Uterus (tissue), 4 donors: Measurements from ENCODE around the gene GNB2. TPM values are rescaled to one million over a fixed set of nuclear protein-coding genes. Genes with fewer than 3 reads are reported as not detected.
A peak's percentile ranks its signal among the peaks of the same experiment; 100 is the strongest.
"Not testable (repeated sequence)": the region's sequence is repeated elsewhere in the genome, so short reads cannot be mapped to it uniquely, and the experiment has no call there.

ENCODE experiments used
- DNase-seq, 2 donors: peaks; one replicate each; pipeline ENCODE4 v3.0.0-alpha.2; 2019 to 2020
- H3K27ac ChIP-seq, 2 donors: fragments of 200-600 bp; sonication (generic); 1 replicate in 1 of 2; 2 replicates in 1 of 2; pipeline ENCODE4 v1.5.1; 2016 to 2018
- H3K27me3 ChIP-seq, 2 donors: fragments of 200-600 bp; sonication (generic); one replicate each; pipeline ENCODE4 v1.5.1; 2018 to 2019; ENCODE audit warnings: control low read depth in 1 of 2
- H3K36me3 ChIP-seq, 2 donors: fragments of 200-600 bp; sonication (generic); one replicate each; pipeline ENCODE4 v1.5.1; 2019; ENCODE audit warnings: control low read depth in 1 of 2
- H3K4me1 ChIP-seq, 2 donors: fragments of 200-600 bp; sonication (generic); one replicate each; pipeline ENCODE4 v1.5.1; 2018 to 2019; ENCODE audit warnings: control low read depth in 1 of 2
- H3K4me3 ChIP-seq, 2 donors: fragments of 200-600 bp; sonication (generic); 1 replicate in 1 of 2; 2 replicates in 1 of 2; pipeline ENCODE4 v1.5.1; 2018 to 2019; ENCODE audit warnings: mild to moderate bottlenecking in 1 of 2
- H3K9me3 ChIP-seq, 2 donors: fragments of 200-600 bp; sonication (generic); one replicate each; pipeline ENCODE4 v1.5.1; 2019; ENCODE audit warnings: control low read depth in 1 of 2
- CTCF ChIP-seq, 4 experiments: fragments of 200-600 bp in 2 of 4; fragments of 450-650 bp in 2 of 4; sonication (generic) in 2 of 4; IDR thresholded peaks; one replicate each; pipeline ENCODE4 v1.5.1; 2016 to 2019; ENCODE audit warnings: antibody characterized with exemption in 4 of 4, mild to moderate bottlenecking in 2 of 4, moderate library complexity in 1 of 4
- POLR2A ChIP-seq, 2 donors: fragments of 450-650 bp; IDR thresholded peaks; one replicate each; pipeline ENCODE4 v1.6.1; 2016; ENCODE audit warnings: antibody characterized with exemption in 2 of 2, mild to moderate bottlenecking in 1 of 2, moderate library complexity in 1 of 2
- intact Hi-C: fragments of 100-400 bp; cut with DNase I; formaldehyde crosslinking; loops from one replicate; pipeline ENCODE4 v1.15.1; 2023; ENCODE audit warnings: low total_unique reads
- total RNA-seq, 4 donors: library from RNA; depleted of rRNA in 3 of 4; stranded (reverse); fragments of >200 nt in 3 of 4; gene quantifications; one replicate each; pipeline versions ENCODE4 v1.1.0 to v1.2.4, GENCODE V29; 2014 to 2023
- donor health status: DM: yes; HTN: yes; CAD: no.

GNB2 gene
- total RNA-seq, 4 donors from 2014 or later: 72.0 to 245 (median 94.3) TPM

GRCh38 chr7:100694098-100694745, 20.7 kb downstream of the GNB2 start, which contains the start of gene GIGYF1:
TSS of gene GIGYF1 (minus strand) at chr7:100694250. CDS start at chr7:100688238, 6,012 bp downstream.
- H3K27ac ChIP-seq: peak within 1 kb of the TSS; percentile 87 to 90
- DNase-seq: peak; percentile 72 to 75
- no peaks in the 10 kb centered on the region for H3K9me3 ChIP-seq
- peak within 1 kb of the TSS; percentile 50 to 98 for H3K4me3 ChIP-seq
- H3K4me1 ChIP-seq: peaks cover 4 to 16% of the 10 kb centered on the region in 2 donors
- no peak for TF ChIP-seq POLR2A (IDR thresholded peaks at IDR 0.05)
- no peak for TF ChIP-seq CTCF (IDR thresholded peaks at IDR 0.05)
- intact Hi-C loops: no loop called here
- H3K27me3 ChIP-seq: no peaks in the 10 kb centered on the region
- no peaks in the 10 kb centered on the region for H3K36me3 ChIP-seq

DNA sequence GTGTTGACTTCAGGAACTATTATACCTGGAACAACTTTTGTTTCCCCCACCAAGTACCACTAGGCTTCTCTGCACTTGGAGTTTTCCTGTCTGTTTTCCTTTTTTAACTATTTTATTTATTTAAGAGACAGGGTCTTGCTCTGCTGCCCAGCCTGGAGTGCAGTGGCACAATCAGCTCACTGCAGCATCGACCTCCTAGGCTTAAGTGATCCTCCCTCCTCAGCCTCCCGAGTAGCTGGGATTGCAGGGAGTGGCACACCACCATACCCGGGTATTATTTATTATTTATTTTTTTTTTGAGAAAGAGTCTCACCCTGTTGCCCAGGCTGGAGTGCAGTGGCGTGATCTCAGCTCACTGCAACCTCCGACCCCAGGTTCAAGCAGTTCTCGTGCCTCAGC, 22.6 kb downstream of the GNB2 start:
- H3K27ac ChIP-seq: no peak overlapping the region

DNA sequence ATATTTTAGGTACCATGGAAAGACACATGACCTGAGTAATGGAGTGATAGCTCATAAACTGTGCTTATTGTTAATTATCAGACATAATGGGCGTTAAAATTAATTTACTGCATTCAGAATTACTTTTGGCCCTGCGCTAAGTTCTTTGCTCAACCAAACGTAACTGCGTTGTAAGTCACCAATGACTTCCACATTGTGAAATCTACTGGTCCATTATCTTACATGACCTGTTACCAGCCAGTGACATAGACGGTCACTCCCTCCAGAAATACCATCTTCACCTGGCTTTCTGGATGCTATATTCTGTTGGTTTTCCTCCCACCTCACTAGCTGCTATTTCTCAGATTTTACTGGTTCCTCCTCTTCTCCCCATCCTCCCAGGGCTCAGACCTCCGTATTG, 25.5 kb downstream of the GNB2 start:
- Histone ChIP-seq H3K4me1 (no peaks in the 10 kb centered on the region), H3K4me3 (no peak overlapping the region), H3K27ac (no peak overlapping the region), H3K9me3 (no peaks in the 10 kb centered on the region), H3K36me3 (no peaks in the 10 kb centered on the region), H3K27me3 (no peaks in the 10 kb centered on the region)
- no peak for TF ChIP-seq POLR2A (IDR thresholded peaks at IDR 0.05)
- TF ChIP-seq CTCF (IDR thresholded peaks at IDR 0.05): no peak
- intact Hi-C loops: no loop called here
- no peak for DNase-seq

More for the DNA sequence above, 22.6 kb downstream of the GNB2 start:
- Histone ChIP-seq H3K27me3 (no peaks in the 10 kb centered on the region), H3K4me3 (no peak overlapping the region), H3K9me3 (no peaks in the 10 kb centered on the region), H3K4me1 (peaks cover 2% of the 10 kb centered on the region in 2 donors), H3K36me3 (no peaks in the 10 kb centered on the region)
- TF ChIP-seq POLR2A (IDR thresholded peaks at IDR 0.05) (no peak), CTCF (IDR thresholded peaks at IDR 0.05) (no peak)
- intact Hi-C loops: no loop called here
- DNase-seq: no peak

- H3K4me1 ChIP-seq, H3K27me3 ChIP-seq, H3K27ac ChIP-seq, H3K4me3 ChIP-seq, H3K9me3 ChIP-seq, DNase-seq, intact Hi-C loops, H3K36me3 ChIP-seq: not testable (repeated sequence)
Observed at GRCh38 chr7:100701089-100701488, 27.5 kb downstream of the GNB2 start.

- DNase-seq: peak; percentile 78 to 86
- intact Hi-C loops: no loop called here
Observed at GRCh38 chr7:100705320-100705752, 31.8 kb downstream of the GNB2 start.

More at GRCh38 chr7:100705320-100705752, 31.8 kb downstream of the GNB2 start:
- H3K4me1 ChIP-seq: peaks cover 0 to 5% of the 10 kb centered on the region in 2 donors
- peak overlapping the region; percentile 79 to 90 for H3K4me3 ChIP-seq
- H3K36me3 ChIP-seq: no peaks in the 10 kb centered on the region
- H3K9me3 ChIP-seq: no peaks in the 10 kb centered on the region
- H3K27ac ChIP-seq: peak overlapping the region; percentile 88 to 90
- no peaks in the 10 kb centered on the region for H3K27me3 ChIP-seq
- TF ChIP-seq CTCF (IDR thresholded peaks at IDR 0.05): peak; percentile 81 to 92 (median 90)
- no peak for TF ChIP-seq POLR2A (IDR thresholded peaks at IDR 0.05)
